GM21717 (cell line): ENCODE measurements around the gene MARF1.
"Not testable (repeated sequence)": the region's sequence is repeated elsewhere in the genome, so short reads cannot be mapped to it uniquely, and the experiment has no call there.

ENCODE experiments used
- ATAC-seq: cut with Tn5 transposase; IDR thresholded peaks from one replicate; pipeline ENCODE4 v1.9.1; 2021; ENCODE audit warnings: mild to moderate bottlenecking, moderate library complexity; ENCODE audit not compliant: unreplicated experiment

The MARF1 gene

GRCh38 chr16:15631730-15632409 is 11.1 kb downstream of the MARF1 start:
- ATAC-seq: no peak

DNA sequence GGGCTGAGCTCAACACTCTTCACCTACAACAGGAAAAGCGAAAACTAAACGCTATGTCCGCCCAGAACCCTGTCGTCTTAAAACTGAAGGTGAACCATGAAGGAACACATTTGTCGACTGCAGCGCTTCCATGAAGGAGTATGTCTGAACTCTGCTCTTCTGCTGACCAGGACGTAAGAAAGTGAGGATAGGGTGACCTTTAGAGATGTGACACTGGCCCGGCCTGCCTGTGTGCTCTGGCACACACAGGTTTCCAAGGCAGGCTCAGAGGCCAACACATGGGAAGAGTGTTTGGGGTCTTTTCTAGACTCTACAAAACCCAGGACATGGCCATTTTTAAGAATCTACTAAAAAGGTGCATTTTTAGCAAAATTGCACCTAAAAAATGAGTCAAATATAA is 21.1 kb downstream of the MARF1 start:
- no peak for ATAC-seq

DNA sequence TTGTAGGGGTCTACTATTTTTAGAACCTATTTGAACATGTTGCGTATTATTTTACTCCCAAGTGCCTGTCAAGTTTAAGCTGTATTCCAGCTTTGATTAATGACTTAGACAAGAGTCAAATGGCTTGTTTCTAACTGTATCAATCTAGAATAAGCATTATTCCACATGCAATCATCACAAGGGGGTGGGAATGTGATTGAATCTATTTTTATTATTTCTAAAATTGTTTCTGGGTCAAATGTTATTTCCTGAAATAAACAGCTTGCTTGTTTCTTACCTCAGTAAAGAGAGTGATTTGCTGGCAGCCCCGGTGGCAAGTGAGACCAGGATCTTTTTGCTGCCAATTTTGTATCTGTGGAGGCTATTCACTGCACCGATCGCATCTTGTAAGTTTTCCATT is 21.5 kb downstream of the MARF1 start:
- ATAC-seq: no peak

- no peak for ATAC-seq
Measured at GRCh38 chr16:15620611-15621195, 22.3 kb downstream of the MARF1 start.

DNA sequence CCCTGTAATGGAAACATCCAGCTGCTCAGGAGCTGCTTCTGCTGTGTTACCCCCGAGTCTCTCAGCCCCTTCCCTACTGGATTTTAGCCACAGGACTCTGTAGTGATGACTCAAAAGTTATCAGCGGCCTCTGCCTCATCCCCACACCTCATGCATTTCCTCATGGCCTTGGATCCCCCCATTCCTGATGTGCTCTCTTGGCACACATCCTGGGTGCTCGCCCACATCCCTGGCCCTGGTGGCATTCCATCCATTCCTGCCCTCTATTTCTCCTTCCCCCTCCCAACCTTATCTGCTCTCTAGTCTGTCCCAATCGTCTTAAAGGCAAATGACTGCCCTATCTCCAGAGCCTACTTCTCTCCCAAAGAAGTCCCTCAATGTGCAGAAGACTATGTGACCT is 24.6 kb downstream of the MARF1 start:
- ATAC-seq: no peak

DNA sequence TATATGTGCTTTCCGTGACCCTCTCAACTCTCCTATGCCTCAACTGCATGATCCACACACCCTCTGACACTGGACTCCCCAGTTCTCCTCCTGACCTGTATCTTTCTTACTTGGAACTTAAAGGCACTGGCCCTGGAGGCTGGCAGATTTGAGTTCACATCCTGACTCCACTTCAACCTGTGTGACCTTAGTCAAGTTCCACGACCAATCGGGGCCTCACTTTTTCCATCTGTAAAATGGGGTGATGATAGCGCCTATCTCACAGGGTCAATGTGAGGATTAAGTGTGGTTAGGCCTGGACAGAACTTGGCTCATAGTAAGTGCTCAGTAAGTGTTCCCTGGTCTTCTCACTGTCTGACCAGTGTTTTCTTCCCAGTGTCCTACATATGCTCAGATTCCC is 25.1 kb downstream of the MARF1 start:
- ATAC-seq: no peak

DNA sequence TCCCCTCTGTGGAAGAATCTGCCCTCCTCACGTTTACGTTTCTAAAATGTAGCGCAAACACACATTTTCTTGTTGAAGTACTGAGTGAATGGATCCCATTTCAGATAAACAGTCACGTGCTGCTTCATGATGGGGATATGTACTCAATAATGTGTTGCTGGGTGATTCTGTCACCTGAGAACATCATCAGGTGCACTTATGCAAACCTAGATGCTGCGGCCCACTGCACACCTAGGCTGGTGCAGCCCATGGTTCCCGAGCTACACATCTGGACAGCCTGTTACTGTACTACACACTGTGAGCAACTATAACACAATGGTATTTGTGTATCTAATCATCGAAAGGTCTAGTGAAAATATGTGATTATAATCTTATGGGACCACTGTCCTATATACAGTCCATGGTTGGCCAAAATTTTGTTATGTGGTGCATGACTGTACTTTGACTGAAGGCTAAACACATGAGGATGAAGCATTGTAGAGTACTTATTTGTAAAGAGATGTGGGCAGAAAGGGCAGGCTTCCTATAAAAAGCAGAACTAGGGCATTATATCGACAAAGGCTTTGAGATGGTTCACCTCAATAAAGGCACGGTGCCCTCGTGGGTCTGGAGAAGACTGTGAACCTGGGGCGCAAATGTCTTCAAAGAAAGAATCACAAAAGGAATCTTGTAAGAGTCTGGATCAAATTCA is 26.3 kb downstream of the MARF1 start:
- ATAC-seq: no peak

GRCh38 chr16:15616012-15616411 is 26.9 kb downstream of the MARF1 start:
- ATAC-seq: no peak

GRCh38 chr16:15613676-15614075 is 29.3 kb downstream of the MARF1 start:
- no peak for ATAC-seq

- ATAC-seq: no peak
Measured at GRCh38 chr16:15611610-15612009, 31.3 kb downstream of the MARF1 start.

GRCh38 chr16:15610369-15610871 is 32.5 kb downstream of the MARF1 start:
- no peak for ATAC-seq

DNA sequence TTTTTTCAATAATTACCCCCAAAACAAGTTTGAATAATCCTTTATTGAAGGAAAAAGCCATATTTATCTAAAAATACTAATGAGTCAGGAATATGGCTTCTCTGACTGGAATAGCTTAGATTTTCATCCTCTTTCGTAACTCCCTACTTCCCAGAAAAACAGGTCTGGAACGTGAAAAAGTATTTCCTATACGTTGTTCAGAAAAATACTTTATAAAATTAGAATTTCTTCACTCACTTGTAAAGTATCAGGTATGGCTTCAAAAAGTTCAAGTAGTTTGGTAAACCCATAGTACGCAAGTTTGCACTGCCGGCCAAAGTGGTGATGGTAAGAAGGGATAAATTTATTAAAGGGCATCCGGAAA is 33.7 kb downstream of the MARF1 start:
- no peak for ATAC-seq

DNA sequence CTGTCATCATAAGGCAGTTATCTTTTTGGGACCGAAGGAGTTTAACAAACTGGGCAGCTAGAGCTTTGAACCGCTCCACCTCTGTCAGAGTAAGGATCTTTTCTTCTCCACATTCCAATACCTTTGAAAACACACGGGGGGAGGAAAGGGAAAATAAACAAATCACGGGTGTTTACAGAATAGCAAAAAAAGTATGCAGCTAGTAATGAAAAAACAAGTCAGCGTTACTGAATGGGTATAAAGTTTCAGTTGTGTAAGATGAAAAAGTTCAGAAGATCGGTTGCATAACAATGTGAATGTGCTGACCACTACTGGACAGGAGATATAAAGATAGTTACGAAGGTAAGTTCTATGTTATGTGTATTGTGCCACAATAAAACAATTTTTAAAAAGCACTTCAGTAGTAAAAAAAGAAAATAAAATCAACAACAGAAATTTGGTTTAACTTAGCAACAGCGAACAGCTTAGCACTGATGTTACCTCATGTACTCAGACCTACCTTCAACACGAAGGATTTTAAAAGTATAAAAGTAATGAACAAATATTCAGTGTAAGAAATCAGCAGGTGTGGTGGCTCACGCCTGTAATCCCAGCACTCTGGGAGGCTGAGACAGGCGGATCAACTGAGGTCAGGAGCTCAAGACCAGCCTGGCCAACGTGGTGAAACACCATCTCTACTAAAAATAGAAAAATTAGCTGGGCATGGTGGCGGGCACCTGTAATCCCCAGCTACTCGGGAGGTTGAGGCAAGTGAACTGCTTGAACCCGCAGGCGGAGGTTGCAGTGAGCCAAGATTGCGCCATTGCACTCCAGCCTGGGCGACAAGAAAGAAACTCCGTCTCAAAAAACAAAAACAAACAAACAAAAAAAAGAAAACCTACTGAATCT is 34.3 kb downstream of the MARF1 start:
- ATAC-seq: no peak

- ATAC-seq: no peak
Measured at GRCh38 chr16:15607700-15608396, 35.1 kb downstream of the MARF1 start.

- ATAC-seq: not testable (repeated sequence)
Measured at GRCh38 chr16:15607221-15607699, 35.7 kb downstream of the MARF1 start.

GRCh38 chr16:15606518-15607220 is 36.3 kb downstream of the MARF1 start:
- no peak for ATAC-seq

DNA sequence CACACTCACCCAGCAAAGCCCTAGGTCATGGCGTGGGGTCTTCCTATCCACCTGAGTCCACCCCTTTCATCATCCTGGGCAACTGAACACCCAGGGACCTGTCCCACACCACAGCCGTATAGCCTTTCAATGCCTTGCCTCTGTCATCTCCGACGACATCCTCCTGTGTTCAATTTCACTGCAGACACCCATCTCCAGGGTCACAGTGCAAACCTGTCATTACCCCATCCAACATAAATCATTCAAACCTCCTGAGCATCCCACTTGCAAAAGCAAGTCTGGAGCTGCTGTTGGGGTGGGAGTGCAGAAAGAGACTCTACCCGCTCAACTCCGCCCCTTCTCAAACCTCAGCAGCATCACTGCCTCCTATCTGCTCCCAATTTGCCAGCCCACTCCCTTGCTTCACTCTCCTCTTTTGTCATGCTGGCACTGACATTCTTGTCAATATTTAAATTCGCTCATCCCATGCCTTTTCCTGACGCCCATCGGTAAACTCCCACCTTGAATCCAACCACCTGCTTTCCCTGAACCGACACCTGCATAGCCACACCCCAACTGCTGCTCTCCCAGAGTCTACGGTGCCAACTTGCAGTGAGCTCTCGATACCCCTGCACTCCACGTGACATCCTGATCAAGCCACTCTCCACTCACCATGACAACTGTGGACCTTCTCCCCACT is 37.0 kb downstream of the MARF1 start:
- ATAC-seq: no peak

- ATAC-seq: no peak
Measured at GRCh38 chr16:15604460-15605440, 38.2 kb downstream of the MARF1 start.
